GM19035 (cell line): Measurements from ENCODE around the gene PTPN14.
"Not testable (repeated sequence)": the region's sequence is repeated elsewhere in the genome, so short reads cannot be mapped to it uniquely, and the experiment has no call there.

Source experiments
- ATAC-seq: cut with Tn5 transposase; IDR thresholded peaks from one replicate; pipeline ENCODE4 v1.9.1; 2021; ENCODE audit not compliant: unreplicated experiment

The PTPN14 gene

DNA sequence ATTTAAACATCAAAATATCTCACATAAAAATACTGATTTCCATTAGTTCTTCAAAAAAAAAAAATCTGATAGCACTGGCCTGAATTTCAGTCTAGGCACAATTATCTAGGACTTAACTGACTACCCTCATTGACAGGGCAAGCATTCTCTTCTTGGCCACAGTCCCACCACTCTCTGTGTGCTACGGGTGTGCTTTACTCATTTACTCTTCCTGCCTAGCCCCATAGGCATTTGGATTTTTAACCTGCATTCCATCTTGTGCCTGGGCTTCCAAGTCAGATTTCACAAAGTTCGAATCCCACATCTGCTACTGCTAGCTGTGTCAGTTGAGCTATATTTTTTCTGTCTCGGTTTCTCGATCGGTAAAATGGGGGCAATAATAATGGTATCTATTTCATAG, 38.0 kb downstream of the PTPN14 start:
- no peak for ATAC-seq

DNA sequence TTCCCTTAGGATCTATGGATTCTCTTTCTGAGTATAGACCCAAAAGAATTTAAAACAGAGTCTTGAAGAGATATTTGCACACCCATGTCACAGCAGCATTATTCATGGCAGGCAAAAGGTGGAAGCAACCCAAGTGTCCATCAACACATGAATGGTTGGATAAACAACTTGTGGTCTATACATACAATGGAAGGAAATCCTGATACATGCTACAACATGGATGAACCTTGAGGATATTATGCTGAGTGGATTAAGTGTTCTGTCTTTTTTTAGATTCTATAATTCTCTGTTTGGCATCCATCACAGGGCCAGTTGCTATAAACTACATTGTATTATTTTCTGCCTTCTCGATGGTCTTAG, 39.8 kb downstream of the PTPN14 start:
- ATAC-seq: no peak

DNA sequence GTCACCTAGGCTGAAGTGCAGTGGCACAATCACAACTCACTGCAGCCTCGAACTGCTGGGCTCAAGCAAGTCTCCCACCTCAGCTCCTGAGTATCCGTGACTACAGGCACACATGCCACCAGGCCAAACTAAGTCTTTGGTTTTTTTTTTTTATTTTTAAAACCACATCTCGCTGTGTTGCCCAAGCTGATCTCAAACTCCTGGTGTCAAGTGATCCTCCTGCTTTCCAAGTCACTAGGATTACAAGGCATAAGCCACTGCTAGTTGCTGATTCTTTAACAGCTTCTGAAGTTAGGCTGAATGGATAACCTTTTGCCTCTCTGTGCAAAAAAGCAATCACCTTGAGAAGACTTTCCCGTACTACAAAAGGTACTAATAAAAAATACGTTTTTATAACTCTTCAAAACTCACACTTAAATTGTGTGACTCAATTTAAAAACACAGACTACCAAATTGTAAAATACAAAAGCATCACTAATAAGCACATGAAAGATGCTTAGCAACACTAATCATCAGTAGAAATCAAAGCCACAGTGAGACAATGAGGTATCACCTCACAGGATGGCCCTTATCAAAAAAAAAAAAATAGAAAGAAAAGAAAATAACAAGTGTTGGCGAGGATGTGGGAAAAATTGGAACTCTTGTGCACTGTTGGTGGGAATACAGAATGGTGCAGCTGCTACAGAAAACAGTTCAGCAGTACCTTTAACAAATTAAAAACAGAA, 40.3 kb downstream of the PTPN14 start:
- ATAC-seq: no peak

DNA sequence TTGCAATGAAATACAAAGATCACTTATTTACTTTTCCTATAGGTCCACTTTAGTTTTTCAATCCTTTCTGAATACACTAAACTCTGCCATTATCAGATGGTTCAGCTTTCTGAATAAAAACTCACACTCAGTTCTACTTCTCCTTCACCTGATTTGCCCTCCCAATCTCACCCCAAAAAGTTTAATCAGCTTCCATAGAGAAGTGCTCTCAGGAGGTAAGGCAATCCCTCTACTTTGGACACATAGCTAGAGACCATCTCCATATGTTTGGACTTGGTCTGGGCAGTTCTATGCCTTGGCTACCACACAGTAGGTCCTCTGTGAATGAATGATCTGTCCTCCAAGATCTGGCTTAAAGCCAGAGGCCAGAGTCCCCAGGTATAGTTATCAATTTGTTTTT, 40.9 kb downstream of the PTPN14 start:
- no peak for ATAC-seq

DNA sequence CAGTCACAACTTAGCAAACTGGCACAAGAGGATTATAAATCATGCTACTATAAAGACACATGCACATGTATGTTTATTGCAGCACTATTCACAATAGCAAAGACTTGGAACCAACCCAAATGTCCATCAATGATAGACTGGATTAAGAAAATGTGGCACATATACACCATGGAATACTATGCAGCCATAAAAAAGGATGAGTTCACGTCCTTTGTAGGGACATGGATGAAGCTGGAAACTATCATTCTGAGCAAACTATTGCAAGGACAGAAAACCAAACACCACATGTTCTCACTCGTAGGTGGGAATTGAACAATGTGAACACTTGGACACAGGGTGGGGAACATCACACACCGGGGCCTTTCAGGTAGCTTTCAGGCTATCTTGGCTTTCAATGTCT, 41.8 kb downstream of the PTPN14 start:
- ATAC-seq: not testable (repeated sequence)

DNA sequence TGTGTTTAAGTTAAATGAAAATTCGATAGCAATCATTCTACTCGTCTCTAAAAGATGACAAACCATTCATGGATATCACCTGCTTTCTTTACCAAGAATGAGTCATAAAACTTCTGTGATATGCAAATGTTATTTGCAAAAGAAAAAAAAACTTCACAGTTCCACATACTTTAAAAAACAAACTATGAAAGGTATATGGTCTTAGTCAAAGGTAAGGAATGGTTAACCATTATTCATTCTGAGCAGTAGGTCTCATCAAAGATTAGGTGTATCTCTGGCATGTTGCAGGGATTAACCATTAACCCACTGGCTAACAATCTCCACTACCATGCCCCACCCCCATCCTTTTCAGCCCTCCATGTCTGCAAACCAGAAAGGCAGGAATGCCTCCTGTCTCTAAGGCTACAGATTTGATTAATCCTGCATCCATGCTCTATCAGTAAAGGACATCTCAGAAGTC, 44.4 kb downstream of the PTPN14 start:
- ATAC-seq: peak; percentile 61

DNA sequence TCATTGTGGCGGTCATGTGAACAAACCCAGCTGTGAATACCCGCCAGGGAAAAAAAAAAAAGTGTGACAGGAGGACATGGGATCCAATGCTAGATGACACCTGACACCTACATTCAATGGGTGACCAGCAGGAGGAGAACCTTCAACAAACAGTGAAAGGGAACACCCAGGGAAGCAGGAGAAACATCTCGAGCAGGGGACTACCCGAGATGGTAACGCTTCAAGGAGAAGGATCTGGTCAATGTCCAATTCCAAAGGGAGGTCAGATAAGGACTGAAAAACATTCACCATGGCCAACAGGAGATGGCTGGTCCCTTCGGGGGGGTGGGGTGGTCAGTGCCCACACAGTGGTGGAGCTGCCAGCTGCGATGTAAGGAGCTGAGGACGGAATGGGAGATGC, 46.3 kb downstream of the PTPN14 start:
- ATAC-seq: no peak

DNA sequence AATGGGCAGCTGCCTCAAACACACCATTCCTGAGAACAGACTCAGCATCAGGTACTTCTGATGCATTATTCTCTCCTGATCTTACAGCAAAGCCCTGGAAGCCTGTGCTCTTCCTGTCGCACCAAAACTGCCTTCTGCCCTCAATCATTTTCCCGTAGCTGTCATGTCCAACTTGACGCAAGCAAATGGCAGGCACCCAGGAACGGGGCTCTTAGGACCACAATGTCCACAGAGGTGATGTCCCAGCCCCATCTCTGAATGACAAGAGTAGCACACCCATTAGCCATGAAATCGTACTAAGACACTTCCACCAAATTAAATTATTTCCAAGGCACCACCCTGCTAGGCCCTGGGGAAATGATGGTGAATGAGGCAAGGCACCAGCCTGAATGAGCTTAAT, 47.1 kb downstream of the PTPN14 start:
- no peak for ATAC-seq

DNA sequence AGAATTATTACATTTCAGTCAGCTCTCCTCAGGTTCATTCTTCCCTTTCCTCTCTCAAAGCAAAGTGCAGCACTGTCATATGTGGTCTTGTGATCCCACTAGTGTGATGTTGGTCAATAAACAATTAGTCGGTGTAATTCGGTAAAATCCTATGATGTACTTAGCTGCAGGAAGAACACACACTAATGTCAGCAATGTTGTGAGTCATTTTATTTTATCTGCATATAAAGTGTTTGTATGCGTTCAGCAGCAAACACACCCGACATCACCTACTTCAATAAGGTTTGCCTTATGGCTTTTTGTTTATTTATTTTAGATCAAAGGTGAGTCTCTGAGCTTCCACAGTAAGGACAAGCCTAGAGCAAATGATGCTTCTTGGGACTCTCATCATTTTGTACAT, 47.8 kb downstream of the PTPN14 start:
- ATAC-seq: no peak

DNA sequence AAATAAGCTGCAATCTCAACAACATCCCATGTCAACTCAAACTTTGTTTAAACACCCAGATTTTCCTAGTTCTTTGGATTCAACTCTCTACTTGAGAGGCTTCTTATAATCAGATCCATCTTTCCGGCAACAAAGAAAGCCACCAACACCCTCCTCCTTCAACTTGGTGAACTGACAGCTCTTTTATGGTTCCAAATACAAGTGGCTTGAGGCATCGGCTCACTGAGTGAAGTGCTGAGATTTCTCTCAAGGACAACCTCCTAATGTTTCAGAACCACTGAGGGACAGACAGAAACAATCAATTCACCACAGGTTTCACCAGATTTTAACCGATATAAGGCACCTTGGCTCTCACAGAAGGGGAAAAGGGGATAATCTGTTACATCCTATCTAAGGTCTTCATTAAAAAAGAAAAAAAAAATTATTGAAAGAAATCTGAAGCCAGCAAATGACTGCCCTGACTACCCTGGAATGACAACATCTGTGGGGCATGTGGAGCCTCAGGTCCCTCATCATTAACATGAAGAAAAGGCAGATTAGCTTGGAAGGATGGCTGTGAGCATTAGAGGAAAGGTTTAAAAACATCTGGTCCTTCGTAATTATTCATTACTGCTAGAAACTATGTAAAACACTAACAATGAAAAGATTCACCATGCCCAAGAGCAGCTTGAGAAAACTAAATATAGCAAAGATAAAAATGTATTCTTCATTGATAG, 50.9 kb downstream of the PTPN14 start:
- no peak for ATAC-seq

DNA sequence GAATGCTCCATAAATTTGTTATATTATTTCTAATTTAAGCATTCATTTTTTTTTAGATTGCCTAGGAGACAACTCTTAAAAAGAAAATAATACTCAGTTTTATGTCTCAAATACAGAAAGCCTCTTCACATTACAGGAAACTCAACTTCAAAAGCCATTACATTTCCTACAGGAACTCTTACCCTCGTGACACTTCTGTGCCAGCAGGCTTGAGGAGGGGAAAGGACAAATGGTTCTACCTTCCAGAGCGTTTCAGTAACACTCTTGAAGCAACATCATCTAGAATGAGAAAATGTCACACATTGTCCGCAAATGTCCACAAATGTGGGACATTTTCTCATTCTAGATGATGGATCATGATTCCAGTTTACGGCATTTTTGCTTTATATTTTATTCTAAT, 51.7 kb downstream of the PTPN14 start:
- no peak for ATAC-seq

GRCh38 chr1:214498021-214498420, 53.4 kb downstream of the PTPN14 start:
- no peak for ATAC-seq

GRCh38 chr1:214496126-214496525, 55.3 kb downstream of the PTPN14 start:
- ATAC-seq: no peak

DNA sequence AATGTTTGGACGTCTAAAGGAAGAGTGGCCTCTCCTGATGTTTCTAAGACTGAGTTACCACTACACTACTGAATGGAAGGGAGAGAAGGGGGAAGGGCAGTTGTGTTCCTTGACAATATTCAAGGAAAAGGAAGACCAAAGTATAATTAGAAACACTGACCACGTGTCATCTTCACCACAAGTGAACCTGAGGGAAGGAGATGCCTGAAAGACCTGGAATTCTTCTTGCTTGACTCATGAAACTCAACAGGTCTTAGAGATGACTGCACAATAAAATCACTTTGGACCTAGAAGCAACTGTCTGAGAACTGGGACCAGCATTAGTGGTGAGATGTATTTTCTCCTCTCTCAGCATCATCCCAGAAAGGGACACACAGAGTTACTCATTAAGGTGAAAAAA, 56.7 kb downstream of the PTPN14 start:
- no peak for ATAC-seq

DNA sequence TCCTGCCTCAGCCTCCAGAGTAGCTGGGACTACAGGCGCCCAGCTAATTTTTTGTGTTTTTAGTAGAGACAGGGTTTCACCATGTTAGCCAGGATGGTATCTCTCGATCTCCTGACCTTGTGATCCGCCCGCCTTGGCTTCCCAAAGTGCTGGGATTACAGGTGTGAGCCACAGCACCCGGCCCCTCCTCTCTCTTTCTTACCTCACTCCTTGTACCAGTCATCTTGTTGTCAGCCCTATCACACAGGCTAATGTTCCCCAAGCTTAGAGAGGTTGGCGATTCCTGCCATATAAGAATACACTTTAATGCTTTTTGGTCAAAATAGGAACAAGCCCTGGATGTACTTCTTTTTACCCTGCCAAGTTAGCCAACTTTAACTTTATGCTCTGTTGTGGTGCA, 57.2 kb downstream of the PTPN14 start:
- not testable (repeated sequence) for ATAC-seq

GRCh38 chr1:214493126-214493796, 58.1 kb downstream of the PTPN14 start:
- no peak for ATAC-seq

GRCh38 chr1:214492401-214493075, 58.9 kb downstream of the PTPN14 start:
- no peak for ATAC-seq

DNA sequence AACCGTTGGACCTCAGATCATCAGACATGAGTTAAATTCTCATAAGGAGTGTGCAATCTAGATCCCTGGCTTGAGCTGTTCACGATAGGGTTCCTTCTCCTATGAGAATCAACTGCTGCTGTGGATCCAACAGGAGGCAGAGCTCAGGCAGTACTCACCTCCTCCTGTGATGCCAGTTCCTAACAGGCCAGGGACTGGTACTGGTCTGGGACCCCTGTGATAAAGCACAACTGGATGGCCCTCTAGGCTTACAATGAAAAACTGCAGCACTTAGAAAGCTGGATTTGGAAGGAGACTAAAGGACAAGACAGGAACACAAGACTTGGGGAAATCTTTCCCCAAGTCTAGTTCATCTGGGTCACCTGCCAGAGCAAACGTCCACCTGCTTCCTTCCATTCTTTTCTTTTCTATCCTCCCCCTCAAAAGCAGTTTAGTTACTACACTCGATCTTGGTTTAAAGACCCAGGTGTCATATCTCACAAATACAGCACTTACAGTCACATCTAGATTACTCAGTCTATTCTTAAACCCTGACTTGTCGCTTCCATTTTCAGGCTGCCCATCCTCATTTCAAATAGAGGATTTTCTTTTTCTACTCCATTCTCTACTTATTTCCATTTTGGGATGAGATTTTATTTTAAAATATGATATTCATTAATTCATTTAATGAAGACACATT, 59.8 kb downstream of the PTPN14 start:
- ATAC-seq: no peak

- ATAC-seq: no peak
Measured at GRCh38 chr1:214485151-214485550, 66.3 kb downstream of the PTPN14 start.

DNA sequence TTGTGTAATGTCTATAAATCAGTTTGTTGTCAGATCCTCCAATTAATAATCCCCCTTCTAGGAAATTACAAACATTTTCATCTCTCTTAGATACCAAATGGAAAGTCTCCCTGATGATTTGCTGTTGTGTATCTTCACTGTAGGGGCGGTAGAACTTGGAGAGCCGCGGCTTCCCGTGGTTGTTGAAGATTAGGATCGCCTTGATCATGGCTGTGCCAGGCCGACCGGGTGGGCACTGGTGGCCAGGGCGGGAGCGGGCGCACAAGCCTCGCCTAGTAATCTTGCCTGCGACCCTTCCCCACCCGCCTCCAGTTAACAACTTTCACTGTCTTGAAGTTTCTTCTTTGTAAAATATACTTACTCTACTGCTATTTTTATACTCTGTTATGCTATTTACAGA, 68.2 kb downstream of the PTPN14 start:
- not testable (repeated sequence) for ATAC-seq
